H9 (cell line): Measurements from ENCODE around the gene ST6GALNAC1. TPM values are rescaled to one million over a fixed set of nuclear protein-coding genes. Genes with fewer than 3 reads are reported as not detected.

Experiments
- DNase-seq: peaks from one replicate; pipeline ENCODE4 v3.0.0-alpha.2; 2017
- H2AFZ ChIP-seq: one replicate; pipeline ENCODE4 v1.6.1; 2013; ENCODE audit warnings: mild to moderate bottlenecking, low read length, control low read depth, moderate library complexity
- H2AK5ac ChIP-seq: 2 replicates; pipeline ENCODE4 v1.6.1; 2013; ENCODE audit warnings: low read length, control low read depth, mixed read lengths; ENCODE audit not compliant: insufficient read length
- H2BK120ac ChIP-seq: one replicate; pipeline ENCODE4 v1.6.1; 2013; ENCODE audit warnings: low read depth, mild to moderate bottlenecking, low read length, control low read depth, inconsistent platforms; ENCODE audit not compliant: poor library complexity, severe bottlenecking
- H2BK12ac ChIP-seq: 2 replicates; pipeline ENCODE4 v1.6.1; 2013; ENCODE audit warnings: low read length, control low read depth, mixed read lengths, low read depth; ENCODE audit not compliant: insufficient read length
- H2BK15ac ChIP-seq: 2 replicates; pipeline ENCODE4 v1.6.1; 2013; ENCODE audit warnings: low read depth, low read length, control low read depth
- H2BK20ac ChIP-seq: one replicate; pipeline ENCODE4 v1.6.1; 2013; ENCODE audit warnings: low read depth, mild to moderate bottlenecking, low read length, control low read depth, inconsistent platforms; ENCODE audit not compliant: poor library complexity, severe bottlenecking
- H2BK5ac ChIP-seq: 2 replicates; pipeline ENCODE4 v1.6.1; 2013; ENCODE audit warnings: low read length, control low read depth, mixed read lengths; ENCODE audit not compliant: insufficient read length
- H3K14ac ChIP-seq: 2 replicates; pipeline ENCODE4 v1.6.1; 2013; ENCODE audit warnings: low read length, control low read depth; ENCODE audit not compliant: insufficient read depth
- H3K18ac ChIP-seq: 2 replicates; pipeline ENCODE4 v1.6.1; 2013; ENCODE audit warnings: low read depth, mild to moderate bottlenecking, mixed read lengths, low read length, control low read depth; ENCODE audit not compliant: insufficient read length
- H3K23ac ChIP-seq: 2 replicates; pipeline ENCODE4 v1.6.1; 2013; ENCODE audit warnings: low read length, control low read depth, mixed read lengths, low read depth; ENCODE audit not compliant: insufficient read length
- H3K23me2 ChIP-seq: 2 replicates; pipeline ENCODE4 v1.6.1; 2013; ENCODE audit warnings: low read depth, mild to moderate bottlenecking, mixed read lengths, low read length, control low read depth; ENCODE audit not compliant: insufficient read length, poor library complexity, severe bottlenecking
- H3K27ac ChIP-seq: 2 replicates; pipeline ENCODE4 v1.5.1; 2013; ENCODE audit warnings: low read length, control low read depth, mixed read lengths, low read depth; ENCODE audit not compliant: insufficient read length
- H3K27me3 ChIP-seq: 2 replicates; pipeline ENCODE4 v1.6.1; 2013; ENCODE audit warnings: low read length, control low read depth, inconsistent platforms; ENCODE audit not compliant: insufficient read depth
- H3K4ac ChIP-seq: 2 replicates; pipeline ENCODE4 v1.6.1; 2013; ENCODE audit warnings: low read depth, mild to moderate bottlenecking, control low read depth, inconsistent platforms, low read length, moderate library complexity
- H3K4me1 ChIP-seq: 2 replicates; pipeline ENCODE4 v1.6.1; 2013; ENCODE audit warnings: low read length, control low read depth, inconsistent platforms; ENCODE audit not compliant: insufficient read depth
- H3K4me2 ChIP-seq: 2 replicates; pipeline ENCODE4 v1.6.1; 2013; ENCODE audit warnings: low read length, control low read depth, mixed read lengths; ENCODE audit not compliant: insufficient read length, insufficient read depth
- H3K56ac ChIP-seq: 2 replicates; pipeline ENCODE4 v1.6.1; 2013; ENCODE audit warnings: low read depth, mild to moderate bottlenecking, mixed read lengths, low read length, control low read depth; ENCODE audit not compliant: insufficient read length
- H3K79me1 ChIP-seq: 2 replicates; pipeline ENCODE4 v1.6.1; 2013; ENCODE audit warnings: low read depth, mild to moderate bottlenecking, moderate library complexity, low read length, control low read depth, inconsistent platforms; ENCODE audit not compliant: insufficient read depth, poor library complexity, severe bottlenecking
- H3K79me2 ChIP-seq: 2 replicates; pipeline ENCODE4 v1.6.1; 2013; ENCODE audit warnings: low read length, control low read depth, inconsistent platforms; ENCODE audit not compliant: insufficient read depth
- H3K9ac ChIP-seq: 2 replicates; pipeline ENCODE4 v1.6.1; 2013; ENCODE audit warnings: low read length, control low read depth, mixed read lengths; ENCODE audit not compliant: insufficient read length; ENCODE audit errors: extremely low read depth
- H3K9me3 ChIP-seq: one replicate; pipeline ENCODE4 v1.6.1; 2013; ENCODE audit warnings: low read depth, low read length, inconsistent platforms; ENCODE audit not compliant: control insufficient read depth
- H3T11ph ChIP-seq: one replicate; pipeline ENCODE4 v1.6.1; 2013; ENCODE audit warnings: mild to moderate bottlenecking, low read length, control low read depth, inconsistent platforms
- H4K20me1 ChIP-seq: one replicate; pipeline ENCODE4 v1.6.1; 2013; ENCODE audit not compliant: control insufficient read depth, insufficient read length, insufficient read depth
- H4K5ac ChIP-seq: 2 replicates; pipeline ENCODE4 v1.6.1; 2013; ENCODE audit warnings: low read depth, mild to moderate bottlenecking, mixed read lengths, low read length, control low read depth; ENCODE audit not compliant: insufficient read length
- H4K8ac ChIP-seq: replicated peaks from 2 replicates; pipeline ENCODE4 v1.6.1; 2013; ENCODE audit warnings: low read length, control low read depth, mixed read lengths, low read depth; ENCODE audit not compliant: insufficient read length
- H4K91ac ChIP-seq: 2 replicates; pipeline ENCODE4 v1.6.1; 2013; ENCODE audit warnings: low read depth, mild to moderate bottlenecking, moderate library complexity, mixed read lengths, low read length, control low read depth; ENCODE audit not compliant: insufficient read length
- H3K27ac Mint-ChIP-seq, 3 experiments: 2 replicates in 2 of 3; 3 replicates in 1 of 3; pipeline ENCODE4 v1.8.0; 2020 to 2021; ENCODE audit warnings: mixed read lengths in 3 of 3, mild to moderate bottlenecking in 1 of 3, moderate library complexity in 1 of 3
- H3K27me3 Mint-ChIP-seq: 2 replicates; pipeline ENCODE4 v1.8.0; 2021; ENCODE audit warnings: low read depth, mild to moderate bottlenecking, moderate library complexity, mixed read lengths
- H3K36me3 Mint-ChIP-seq, 3 experiments: 2 replicates in 2 of 3; 3 replicates in 1 of 3; pipeline ENCODE4 v1.8.0; 2020 to 2021; ENCODE audit warnings: low read depth in 3 of 3, mixed read lengths in 3 of 3; ENCODE audit not compliant: insufficient read depth in 1 of 3
- H3K4me1 Mint-ChIP-seq, 2 experiments: 2 replicates each; pipeline ENCODE4 v1.8.0; 2020; ENCODE audit warnings: mixed read lengths in 2 of 2
- H3K4me3 Mint-ChIP-seq, 2 experiments: 2 replicates in 1 of 2; 3 replicates in 1 of 2; pipeline ENCODE4 v1.8.0; 2020 to 2021; ENCODE audit warnings: mild to moderate bottlenecking in 2 of 2, mixed read lengths in 2 of 2, moderate library complexity in 1 of 2
- H3K9me3 Mint-ChIP-seq, 2 experiments: 2 replicates in 1 of 2; 3 replicates in 1 of 2; pipeline ENCODE4 v1.8.0; 2020; ENCODE audit warnings: mild to moderate bottlenecking in 2 of 2, mixed read lengths in 2 of 2, moderate library complexity in 1 of 2
- WGBS: extraction: QIAGEN DNeasy Blood & Tissue Kit; methylation state at CpG from one replicate; pipeline ENCODE4 v1.1.7; 2013; ENCODE audit warnings: missing lambda C conversion rate, low lambda C conversion rate, mixed read lengths; ENCODE audit not compliant: insufficient read length; ENCODE audit errors: extremely low coverage; 5-methylcytosine and 5-hydroxymethylcytosine counted together
- total RNA-seq: library from RNA; stranded (reverse); gene quantifications from 2 replicates; pipeline ENCODE4 v1.2.1, GENCODE V29; 2021
- TF ChIP-seq, protein P1 (sequence below): fragments of 200-600 bp; sonication (generic); conservative IDR thresholded peaks from 3 replicates; pipeline ENCODE4 v1.8.0; 2021; ENCODE audit warnings: antibody characterized with exemption, mild to moderate bottlenecking

Gene ST6GALNAC1
- total RNA-seq, 1 experiment from 2014 or later = not detected

DNA sequence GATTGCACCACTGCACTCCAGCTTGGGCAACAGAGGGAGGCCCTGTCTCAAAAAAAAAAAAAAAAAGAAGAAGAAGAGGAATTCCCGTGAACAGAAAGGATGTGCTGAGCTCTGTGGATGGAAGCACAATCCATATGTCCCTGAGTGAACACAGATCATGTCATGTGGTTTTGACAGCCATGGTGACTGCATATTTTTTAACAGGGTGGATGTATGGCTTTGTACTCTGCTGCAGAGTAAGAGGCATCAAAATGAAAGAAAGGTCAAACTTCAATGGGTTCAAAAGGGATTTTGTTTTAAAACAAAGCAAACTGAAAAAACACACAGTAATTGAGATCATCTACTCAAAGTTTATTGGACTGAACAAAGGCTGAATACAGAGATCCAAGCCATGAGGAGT lies 35.7 kb upstream of the ST6GALNAC1 start:
- Histone ChIP-seq H3K79me1 (no peaks in the 10 kb centered on the region), H3K4me1 (no peaks in the 10 kb centered on the region), H2AK5ac (no peak overlapping the region), H2BK12ac (no peak overlapping the region), H2BK20ac (no peak overlapping the region), H3K18ac (no peak overlapping the region), H3K79me2 (no peaks in the 10 kb centered on the region), H3K4ac (no peak overlapping the region), H4K20me1 (no peaks in the 10 kb centered on the region), H3K9me3 (no peaks in the 10 kb centered on the region), H3K9ac (no peak overlapping the region), H3K23ac (no peak overlapping the region), H3K27me3 (no peaks in the 10 kb centered on the region), H2AFZ (no peak overlapping the region), H4K8ac (no peak overlapping the region), H2BK120ac (no peak overlapping the region), H3K14ac (no peak overlapping the region), H3K23me2 (no peaks in the 10 kb centered on the region), H2BK5ac (no peak overlapping the region), H3T11ph (no peak overlapping the region), H4K5ac (no peak overlapping the region), H3K27ac (no peak overlapping the region), H3K56ac (no peak overlapping the region), H3K4me2 (no peak overlapping the region), H2BK15ac (no peak overlapping the region), H4K91ac (no peak overlapping the region)
- H3K27ac Mint-ChIP-seq = no peak overlapping the region
- H3K36me3 Mint-ChIP-seq = peaks cover 0 to 4% (median 0%) of the 10 kb centered on the region in 3 experiments; a peak in 1 of 7 replicates
- DNase-seq = no peak
- no peaks in the 10 kb centered on the region; a peak in 1 of 5 replicates for H3K9me3 Mint-ChIP-seq
- WGBS = no CpG with 5 or more reads among the region's 1 CpG
- no peaks in the 10 kb centered on the region; the same call in 1 of the 2 replicates for H3K27me3 Mint-ChIP-seq
- TF ChIP-seq, protein P1, sequence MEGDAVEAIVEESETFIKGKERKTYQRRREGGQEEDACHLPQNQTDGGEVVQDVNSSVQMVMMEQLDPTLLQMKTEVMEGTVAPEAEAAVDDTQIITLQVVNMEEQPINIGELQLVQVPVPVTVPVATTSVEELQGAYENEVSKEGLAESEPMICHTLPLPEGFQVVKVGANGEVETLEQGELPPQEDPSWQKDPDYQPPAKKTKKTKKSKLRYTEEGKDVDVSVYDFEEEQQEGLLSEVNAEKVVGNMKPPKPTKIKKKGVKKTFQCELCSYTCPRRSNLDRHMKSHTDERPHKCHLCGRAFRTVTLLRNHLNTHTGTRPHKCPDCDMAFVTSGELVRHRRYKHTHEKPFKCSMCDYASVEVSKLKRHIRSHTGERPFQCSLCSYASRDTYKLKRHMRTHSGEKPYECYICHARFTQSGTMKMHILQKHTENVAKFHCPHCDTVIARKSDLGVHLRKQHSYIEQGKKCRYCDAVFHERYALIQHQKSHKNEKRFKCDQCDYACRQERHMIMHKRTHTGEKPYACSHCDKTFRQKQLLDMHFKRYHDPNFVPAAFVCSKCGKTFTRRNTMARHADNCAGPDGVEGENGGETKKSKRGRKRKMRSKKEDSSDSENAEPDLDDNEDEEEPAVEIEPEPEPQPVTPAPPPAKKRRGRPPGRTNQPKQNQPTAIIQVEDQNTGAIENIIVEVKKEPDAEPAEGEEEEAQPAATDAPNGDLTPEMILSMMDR = no peak
- H3K4me3 Mint-ChIP-seq = no peak overlapping the region
- H3K4me1 Mint-ChIP-seq = peaks cover 11 to 16% of the 10 kb centered on the region in 2 experiments
